K562 (cell line): ENCODE measurements around the gene FGF14.

Experiments used
- KDM1A ChIP-seq, 2 experiments: fragments of 450-650 bp; IDR thresholded peaks; 2 replicates each; pipeline ENCODE4 v1.6.1; 2016; ENCODE audit warnings: mild to moderate bottlenecking in 2 of 2
- SPI1 ChIP-seq: IDR thresholded peaks from 2 replicates; pipeline ENCODE4 v1.6.1; 2011; ENCODE audit warnings: low read depth, low read length, control low read depth, borderline replicate concordance

GRCh38 chr13:102091231-102091630 is 310.6 kb downstream of the FGF14 start:
- TF ChIP-seq KDM1A (IDR thresholded peaks at IDR 0.05) (no peak), SPI1 (no peak)
